H9 (cell line): ENCODE data around the gene CFAP100. TPM values are rescaled to one million over a fixed set of nuclear protein-coding genes. Genes with fewer than 3 reads are reported as not detected.

Experiments used
- DNase-seq: peaks from one replicate; pipeline ENCODE4 v3.0.0-alpha.2; 2017
- H2AFZ ChIP-seq: one replicate; pipeline ENCODE4 v1.6.1; 2013; ENCODE audit warnings: mild to moderate bottlenecking, low read length, control low read depth, moderate library complexity
- H2AK5ac ChIP-seq: 2 replicates; pipeline ENCODE4 v1.6.1; 2013; ENCODE audit warnings: low read length, control low read depth, mixed read lengths; ENCODE audit not compliant: insufficient read length
- H2BK120ac ChIP-seq: one replicate; pipeline ENCODE4 v1.6.1; 2013; ENCODE audit warnings: low read depth, mild to moderate bottlenecking, low read length, control low read depth, inconsistent platforms; ENCODE audit not compliant: poor library complexity, severe bottlenecking
- H2BK12ac ChIP-seq: 2 replicates; pipeline ENCODE4 v1.6.1; 2013; ENCODE audit warnings: low read length, control low read depth, mixed read lengths, low read depth; ENCODE audit not compliant: insufficient read length
- H2BK15ac ChIP-seq: 2 replicates; pipeline ENCODE4 v1.6.1; 2013; ENCODE audit warnings: low read depth, low read length, control low read depth
- H2BK20ac ChIP-seq: one replicate; pipeline ENCODE4 v1.6.1; 2013; ENCODE audit warnings: low read depth, mild to moderate bottlenecking, low read length, control low read depth, inconsistent platforms; ENCODE audit not compliant: poor library complexity, severe bottlenecking
- H2BK5ac ChIP-seq: 2 replicates; pipeline ENCODE4 v1.6.1; 2013; ENCODE audit warnings: low read length, control low read depth, mixed read lengths; ENCODE audit not compliant: insufficient read length
- H3K14ac ChIP-seq: 2 replicates; pipeline ENCODE4 v1.6.1; 2013; ENCODE audit warnings: low read length, control low read depth; ENCODE audit not compliant: insufficient read depth
- H3K18ac ChIP-seq: 2 replicates; pipeline ENCODE4 v1.6.1; 2013; ENCODE audit warnings: low read depth, mild to moderate bottlenecking, mixed read lengths, low read length, control low read depth; ENCODE audit not compliant: insufficient read length
- H3K23ac ChIP-seq: 2 replicates; pipeline ENCODE4 v1.6.1; 2013; ENCODE audit warnings: low read length, control low read depth, mixed read lengths, low read depth; ENCODE audit not compliant: insufficient read length
- H3K23me2 ChIP-seq: 2 replicates; pipeline ENCODE4 v1.6.1; 2013; ENCODE audit warnings: low read depth, mild to moderate bottlenecking, mixed read lengths, low read length, control low read depth; ENCODE audit not compliant: insufficient read length, poor library complexity, severe bottlenecking
- H3K27ac ChIP-seq: 2 replicates; pipeline ENCODE4 v1.5.1; 2013; ENCODE audit warnings: low read length, control low read depth, mixed read lengths, low read depth; ENCODE audit not compliant: insufficient read length
- H3K27me3 ChIP-seq: 2 replicates; pipeline ENCODE4 v1.6.1; 2013; ENCODE audit warnings: low read length, control low read depth, inconsistent platforms; ENCODE audit not compliant: insufficient read depth
- H3K4ac ChIP-seq: 2 replicates; pipeline ENCODE4 v1.6.1; 2013; ENCODE audit warnings: low read depth, mild to moderate bottlenecking, control low read depth, inconsistent platforms, low read length, moderate library complexity
- H3K4me1 ChIP-seq: 2 replicates; pipeline ENCODE4 v1.6.1; 2013; ENCODE audit warnings: low read length, control low read depth, inconsistent platforms; ENCODE audit not compliant: insufficient read depth
- H3K4me2 ChIP-seq: 2 replicates; pipeline ENCODE4 v1.6.1; 2013; ENCODE audit warnings: low read length, control low read depth, mixed read lengths; ENCODE audit not compliant: insufficient read length, insufficient read depth
- H3K56ac ChIP-seq: 2 replicates; pipeline ENCODE4 v1.6.1; 2013; ENCODE audit warnings: low read depth, mild to moderate bottlenecking, mixed read lengths, low read length, control low read depth; ENCODE audit not compliant: insufficient read length
- H3K79me1 ChIP-seq: 2 replicates; pipeline ENCODE4 v1.6.1; 2013; ENCODE audit warnings: low read depth, mild to moderate bottlenecking, moderate library complexity, low read length, control low read depth, inconsistent platforms; ENCODE audit not compliant: insufficient read depth, poor library complexity, severe bottlenecking
- H3K79me2 ChIP-seq: 2 replicates; pipeline ENCODE4 v1.6.1; 2013; ENCODE audit warnings: low read length, control low read depth, inconsistent platforms; ENCODE audit not compliant: insufficient read depth
- H3K9ac ChIP-seq: 2 replicates; pipeline ENCODE4 v1.6.1; 2013; ENCODE audit warnings: low read length, control low read depth, mixed read lengths; ENCODE audit not compliant: insufficient read length; ENCODE audit errors: extremely low read depth
- H3K9me3 ChIP-seq: one replicate; pipeline ENCODE4 v1.6.1; 2013; ENCODE audit warnings: low read depth, low read length, inconsistent platforms; ENCODE audit not compliant: control insufficient read depth
- H3T11ph ChIP-seq: one replicate; pipeline ENCODE4 v1.6.1; 2013; ENCODE audit warnings: mild to moderate bottlenecking, low read length, control low read depth, inconsistent platforms
- H4K20me1 ChIP-seq: one replicate; pipeline ENCODE4 v1.6.1; 2013; ENCODE audit not compliant: control insufficient read depth, insufficient read length, insufficient read depth
- H4K5ac ChIP-seq: 2 replicates; pipeline ENCODE4 v1.6.1; 2013; ENCODE audit warnings: low read depth, mild to moderate bottlenecking, mixed read lengths, low read length, control low read depth; ENCODE audit not compliant: insufficient read length
- H4K8ac ChIP-seq: replicated peaks from 2 replicates; pipeline ENCODE4 v1.6.1; 2013; ENCODE audit warnings: low read length, control low read depth, mixed read lengths, low read depth; ENCODE audit not compliant: insufficient read length
- H4K91ac ChIP-seq: 2 replicates; pipeline ENCODE4 v1.6.1; 2013; ENCODE audit warnings: low read depth, mild to moderate bottlenecking, moderate library complexity, mixed read lengths, low read length, control low read depth; ENCODE audit not compliant: insufficient read length
- H3K27ac Mint-ChIP-seq, 3 experiments: 2 replicates in 2 of 3; 3 replicates in 1 of 3; pipeline ENCODE4 v1.8.0; 2020 to 2021; ENCODE audit warnings: mixed read lengths in 3 of 3, mild to moderate bottlenecking in 1 of 3, moderate library complexity in 1 of 3
- H3K27me3 Mint-ChIP-seq: 2 replicates; pipeline ENCODE4 v1.8.0; 2021; ENCODE audit warnings: low read depth, mild to moderate bottlenecking, moderate library complexity, mixed read lengths
- H3K36me3 Mint-ChIP-seq, 3 experiments: 2 replicates in 2 of 3; 3 replicates in 1 of 3; pipeline ENCODE4 v1.8.0; 2020 to 2021; ENCODE audit warnings: low read depth in 3 of 3, mixed read lengths in 3 of 3; ENCODE audit not compliant: insufficient read depth in 1 of 3
- H3K4me1 Mint-ChIP-seq, 2 experiments: 2 replicates each; pipeline ENCODE4 v1.8.0; 2020; ENCODE audit warnings: mixed read lengths in 2 of 2
- H3K4me3 Mint-ChIP-seq, 2 experiments: 2 replicates in 1 of 2; 3 replicates in 1 of 2; pipeline ENCODE4 v1.8.0; 2020 to 2021; ENCODE audit warnings: mild to moderate bottlenecking in 2 of 2, mixed read lengths in 2 of 2, moderate library complexity in 1 of 2
- H3K9me3 Mint-ChIP-seq, 2 experiments: 2 replicates in 1 of 2; 3 replicates in 1 of 2; pipeline ENCODE4 v1.8.0; 2020; ENCODE audit warnings: mild to moderate bottlenecking in 2 of 2, mixed read lengths in 2 of 2, moderate library complexity in 1 of 2
- CTCF ChIP-seq: fragments of 200-600 bp; sonication (generic); conservative IDR thresholded peaks from 3 replicates; pipeline ENCODE4 v1.8.0; 2021; ENCODE audit warnings: antibody characterized with exemption, mild to moderate bottlenecking
- WGBS: extraction: QIAGEN DNeasy Blood & Tissue Kit; methylation state at CpG from one replicate; pipeline ENCODE4 v1.1.7; 2013; ENCODE audit warnings: missing lambda C conversion rate, low lambda C conversion rate, mixed read lengths; ENCODE audit not compliant: insufficient read length; ENCODE audit errors: extremely low coverage; 5-methylcytosine and 5-hydroxymethylcytosine counted together
- total RNA-seq: library from RNA; stranded (reverse); gene quantifications from 2 replicates; pipeline ENCODE4 v1.2.1, GENCODE V29; 2021

CFAP100 gene
- total RNA-seq, 1 experiment from 2014 or later, result 0.44 TPM

GRCh38 chr3:126468028-126468891 is 73.6 kb downstream of the CFAP100 start:
- H2BK120ac ChIP-seq, result no peak overlapping the region
- H3K4me2 ChIP-seq, result no peak overlapping the region
- no peak overlapping the region for H2BK12ac ChIP-seq
- no peaks in the 10 kb centered on the region for H3K23me2 ChIP-seq
- no peak overlapping the region for H3K56ac ChIP-seq
- H3K79me1 ChIP-seq, result peaks cover 10% of the 10 kb centered on the region
- Mint-ChIP-seq H3K36me3 (peaks cover 51 to 80% (median 74%) of the 10 kb centered on the region in 3 experiments; a peak in 6 of 7 replicates), H3K27me3 (no peaks in the 10 kb centered on the region), H3K27ac (peak overlapping the region; percentile 13 to 92 (median 84); a peak in 4 of 7 replicates), H3K4me3 (no peak overlapping the region), H3K9me3 (no peaks in the 10 kb centered on the region; a peak in 1 of 5 replicates), H3K4me1 (peaks cover 12% of the 10 kb centered on the region in 2 experiments)
- H3K27ac ChIP-seq, result no peak overlapping the region
- H3K27me3 ChIP-seq, result no peaks in the 10 kb centered on the region
- no peak overlapping the region for H4K91ac ChIP-seq
- no peak overlapping the region for H2BK5ac ChIP-seq
- H3K4ac ChIP-seq, result no peak overlapping the region
- H4K5ac ChIP-seq, result no peak overlapping the region
- TF ChIP-seq CTCF, result no peak
- no peak overlapping the region for H3K23ac ChIP-seq
- peaks cover 2% of the 10 kb centered on the region; the same call in 1 of the 2 replicates for H3K4me1 ChIP-seq
- no peaks in the 10 kb centered on the region for H3K9me3 ChIP-seq
- no peak for DNase-seq
- no peak overlapping the region for H2BK20ac ChIP-seq
- H2AFZ ChIP-seq, result no peak overlapping the region
- H2AK5ac ChIP-seq, result no peak overlapping the region
- H3T11ph ChIP-seq, result no peak overlapping the region
- no peak overlapping the region for H3K18ac ChIP-seq
- H4K20me1 ChIP-seq, result no peaks in the 10 kb centered on the region
- H3K79me2 ChIP-seq, result peaks cover under 1% of the 10 kb centered on the region; the same call in 1 of the 2 replicates
- H2BK15ac ChIP-seq, result no peak overlapping the region
- H3K14ac ChIP-seq, result no peak overlapping the region
- H4K8ac ChIP-seq, result no peak overlapping the region
- H3K9ac ChIP-seq, result no peak overlapping the region
- WGBS, result no CpG with 5 or more reads among the region's 13 CpGs
